Mesendoderm (in vitro differentiated cells): ENCODE data around the gene WDR26.
"Not testable (repeated sequence)": the region's sequence is repeated elsewhere in the genome, so short reads cannot be mapped to it uniquely, and the experiment has no call there.

Experiments used
- DNase-seq: peaks from one replicate; pipeline ENCODE4 v3.0.0; 2013
- H2AK5ac ChIP-seq: 2 replicates; pipeline ENCODE4 v1.6.1; 2013; ENCODE audit warnings: low read length, inconsistent platforms
- H2BK120ac ChIP-seq: 2 replicates; pipeline ENCODE4 v1.6.1; 2013; ENCODE audit warnings: low read depth, mild to moderate bottlenecking, low read length, moderate library complexity, mixed read lengths
- H2BK15ac ChIP-seq: replicated peaks from 2 replicates; pipeline ENCODE4 v1.6.1; 2013; ENCODE audit warnings: low read depth, mild to moderate bottlenecking, moderate library complexity
- H2BK5ac ChIP-seq: 2 replicates; pipeline ENCODE4 v1.6.1; 2013; ENCODE audit warnings: low read length, inconsistent platforms
- H3K18ac ChIP-seq: 2 replicates; pipeline ENCODE4 v1.6.1; 2013; ENCODE audit warnings: mild to moderate bottlenecking, low read length, mixed read lengths
- H3K23ac ChIP-seq: one replicate; pipeline ENCODE4 v1.6.1; 2013; ENCODE audit warnings: low read length
- H3K27ac ChIP-seq: 2 replicates; pipeline ENCODE4 v1.5.1; 2013; ENCODE audit warnings: low read depth, mild to moderate bottlenecking, inconsistent platforms, low read length, moderate library complexity
- H3K27me3 ChIP-seq: 2 replicates; pipeline ENCODE4 v1.6.1; 2013; ENCODE audit warnings: low read length, control low read depth, mild to moderate bottlenecking, inconsistent platforms; ENCODE audit not compliant: insufficient read depth, poor library complexity
- H3K36me3 ChIP-seq: 2 replicates; pipeline ENCODE4 v1.6.1; 2013; ENCODE audit warnings: low read length, inconsistent platforms; ENCODE audit not compliant: control insufficient read depth, insufficient read depth
- H3K4ac ChIP-seq: one replicate; pipeline ENCODE4 v1.6.1; 2013; ENCODE audit warnings: low read depth, mild to moderate bottlenecking, low read length, moderate library complexity
- H3K4me1 ChIP-seq: 2 replicates; pipeline ENCODE4 v1.6.1; 2013; ENCODE audit warnings: low read depth, low read length, inconsistent platforms; ENCODE audit not compliant: control insufficient read depth
- H3K4me2 ChIP-seq: 2 replicates; pipeline ENCODE4 v1.6.1; 2013; ENCODE audit warnings: low read length
- H3K4me3 ChIP-seq: 2 replicates; pipeline ENCODE4 v1.5.1; 2013; ENCODE audit warnings: mild to moderate bottlenecking, low read length
- H3K56ac ChIP-seq: one replicate; pipeline ENCODE4 v1.6.1; 2013; ENCODE audit warnings: low read length
- H3K79me1 ChIP-seq: 2 replicates; pipeline ENCODE4 v1.6.1; 2013; ENCODE audit warnings: low read length, inconsistent platforms
- H3K79me2 ChIP-seq: 2 replicates; pipeline ENCODE4 v1.6.1; 2013; ENCODE audit warnings: mild to moderate bottlenecking, low read length; ENCODE audit not compliant: control insufficient read depth, insufficient read depth
- H3K9ac ChIP-seq: 2 replicates; pipeline ENCODE4 v1.6.1; 2013; ENCODE audit warnings: low read length, inconsistent platforms
- H4K5ac ChIP-seq: one replicate; pipeline ENCODE4 v1.6.1; 2013; ENCODE audit warnings: low read length
- H4K8ac ChIP-seq: one replicate; pipeline ENCODE4 v1.6.1; 2013; ENCODE audit warnings: low read depth, mild to moderate bottlenecking, control low read depth, low read length, moderate library complexity
- WGBS: extraction: QIAGEN DNeasy Blood & Tissue Kit; methylation state at CpG from one replicate; pipeline ENCODE4 v1.1.7; 2013; ENCODE audit warnings: low lambda C conversion rate, missing lambda C conversion rate; ENCODE audit not compliant: insufficient coverage; ENCODE audit errors: extremely low coverage; 5-methylcytosine and 5-hydroxymethylcytosine counted together

WDR26 gene

GRCh38 chr1:224430511-224431113, 4.0 kb downstream of the WDR26 start:
- Histone ChIP-seq H3K27ac (no peak overlapping the region), H3K4me2 (no peak overlapping the region)

DNA sequence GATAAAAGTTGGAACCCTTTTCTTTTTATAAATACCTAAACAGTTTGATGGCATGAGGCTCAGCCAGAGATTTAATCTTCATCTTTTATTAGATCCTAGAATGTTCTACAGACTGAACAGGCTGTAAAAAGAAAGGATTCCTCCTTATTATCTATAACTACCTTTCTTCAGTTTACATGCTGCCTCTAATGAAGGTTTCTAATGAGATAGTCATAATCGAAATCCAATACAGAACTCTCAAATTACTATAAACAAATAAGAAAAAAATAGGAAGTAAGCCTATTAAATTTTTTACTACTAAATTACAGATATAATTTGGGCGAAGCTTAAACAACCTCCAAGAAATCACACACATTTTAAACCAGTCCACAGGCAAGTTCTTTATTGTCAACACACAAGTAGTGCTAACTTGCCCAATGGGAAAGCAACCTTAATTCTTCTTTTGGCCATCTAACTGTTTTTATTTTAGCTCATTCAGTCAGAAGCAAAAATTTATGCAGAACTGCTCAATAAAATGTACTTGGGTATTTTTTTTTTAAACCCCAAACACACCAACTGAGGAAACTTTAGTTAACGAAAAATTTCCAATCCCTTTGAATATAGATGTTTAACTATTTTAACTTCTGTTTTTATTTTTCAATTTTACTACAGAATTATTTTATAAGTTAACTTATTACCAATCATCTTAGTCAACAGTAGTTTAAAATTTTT, 4.8 kb downstream of the WDR26 start:
- peaks cover 1% of the 10 kb centered on the region for H3K4me1 ChIP-seq
- H3K79me1 ChIP-seq = peaks cover 5% of the 10 kb centered on the region
- H2BK120ac ChIP-seq = no peak overlapping the region
- H3K79me2 ChIP-seq = peaks cover 29% of the 10 kb centered on the region
- no peak overlapping the region for H2BK15ac ChIP-seq
- H4K8ac ChIP-seq = no peak overlapping the region
- no peaks in the 10 kb centered on the region for H3K27me3 ChIP-seq
- no peak overlapping the region for H3K18ac ChIP-seq
- H3K9ac ChIP-seq = no peak overlapping the region
- H2AK5ac ChIP-seq = no peak overlapping the region
- H3K4me2 ChIP-seq = no peak overlapping the region
- H3K36me3 ChIP-seq = no peaks in the 10 kb centered on the region
- no peak overlapping the region for H4K5ac ChIP-seq
- DNase-seq = no peak
- no CpG with 5 or more reads among the region's 3 CpGs for WGBS
- no peak overlapping the region for H3K4ac ChIP-seq
- H3K56ac ChIP-seq = no peak overlapping the region
- H3K23ac ChIP-seq = no peak overlapping the region
- no peak overlapping the region for H3K27ac ChIP-seq
- no peak overlapping the region for H2BK5ac ChIP-seq
- H3K4me3 ChIP-seq = no peak overlapping the region

More at GRCh38 chr1:224430511-224431113, 4.0 kb downstream of the WDR26 start:
- Histone ChIP-seq H2BK120ac (no peak overlapping the region), H3K23ac (no peak overlapping the region), H3K9ac (peak overlapping the region; percentile 9), H3K79me1 (peaks cover 8% of the 10 kb centered on the region), H3K56ac (no peak overlapping the region), H3K4me3 (no peak overlapping the region), H3K79me2 (peaks cover 34% of the 10 kb centered on the region), H3K36me3 (no peaks in the 10 kb centered on the region), H2BK5ac (no peak overlapping the region), H4K8ac (no peak overlapping the region), H2BK15ac (no peak overlapping the region), H4K5ac (no peak overlapping the region), H3K27me3 (no peaks in the 10 kb centered on the region), H3K18ac (no peak overlapping the region), H2AK5ac (no peak overlapping the region), H3K4ac (no peak overlapping the region), H3K4me1 (peaks cover 5% of the 10 kb centered on the region)
- peak; percentile 43 for DNase-seq
- no CpG with 5 or more reads among the region's 2 CpGs for WGBS

- H3K4me3 ChIP-seq, H3K4me2 ChIP-seq, H2BK120ac ChIP-seq, H2BK15ac ChIP-seq, H3K79me1 ChIP-seq, H3K36me3 ChIP-seq, H4K8ac ChIP-seq, DNase-seq, H3K27ac ChIP-seq, H3K56ac ChIP-seq, H3K4ac ChIP-seq, H3K23ac ChIP-seq, H3K27me3 ChIP-seq, H2AK5ac ChIP-seq, H2BK5ac ChIP-seq, H3K4me1 ChIP-seq, H3K9ac ChIP-seq, H4K5ac ChIP-seq, H3K18ac ChIP-seq: not testable (repeated sequence)
- no CpG with 5 or more reads among the region's 7 CpGs for WGBS
- peaks cover 24% of the 10 kb centered on the region for H3K79me2 ChIP-seq
Measured at GRCh38 chr1:224428713-224429112, 5.9 kb downstream of the WDR26 start.

GRCh38 chr1:224427346-224427745, 7.3 kb downstream of the WDR26 start:
- Histone ChIP-seq H3K79me2 (peaks cover 11% of the 10 kb centered on the region), H3K36me3 (peaks cover 5% of the 10 kb centered on the region), H3K27me3 (no peaks in the 10 kb centered on the region), H3K23ac (no peak overlapping the region), H2BK15ac (no peak overlapping the region), H3K18ac (no peak overlapping the region), H3K56ac (no peak overlapping the region), H3K4me1 (peaks cover 1% of the 10 kb centered on the region), H3K4me2 (no peak overlapping the region), H2AK5ac (no peak overlapping the region), H3K27ac (no peak overlapping the region), H3K4me3 (no peak overlapping the region), H3K4ac (no peak overlapping the region), H3K9ac (no peak overlapping the region), H3K79me1 (peaks cover 7% of the 10 kb centered on the region), H2BK5ac (no peak overlapping the region), H4K8ac (no peak overlapping the region), H4K5ac (no peak overlapping the region), H2BK120ac (no peak overlapping the region)
- no peak for DNase-seq
- WGBS = no CpG with 5 or more reads among the region's 1 CpG

DNA sequence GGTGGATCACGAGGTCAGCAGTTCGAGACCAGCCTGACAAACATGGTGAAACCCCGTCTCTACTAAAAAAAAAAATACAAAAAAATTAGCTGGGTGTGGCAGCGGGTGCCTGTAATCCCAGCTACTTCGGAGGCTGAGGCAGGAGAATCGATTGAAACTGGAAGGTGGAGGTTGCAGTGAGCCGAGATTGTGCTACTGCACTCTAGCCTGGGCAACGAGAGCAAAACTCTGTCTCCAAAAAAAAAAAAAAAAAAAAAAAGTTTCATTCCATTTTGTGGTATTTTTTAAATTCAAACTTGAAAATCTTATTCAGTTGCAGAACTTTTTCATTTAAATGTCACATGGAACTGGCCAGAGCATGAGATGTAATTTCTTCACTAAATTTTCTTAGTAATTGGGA, 7.7 kb downstream of the WDR26 start:
- H2BK120ac ChIP-seq, H3K27me3 ChIP-seq, H3K4me1 ChIP-seq, H2AK5ac ChIP-seq, H3K4me2 ChIP-seq, H2BK15ac ChIP-seq, H2BK5ac ChIP-seq, H3K79me1 ChIP-seq, H3K27ac ChIP-seq, H3K23ac ChIP-seq, H3K4me3 ChIP-seq, H3K4ac ChIP-seq, H3K9ac ChIP-seq, H3K18ac ChIP-seq, DNase-seq, H4K5ac ChIP-seq, H3K36me3 ChIP-seq, H4K8ac ChIP-seq, H3K79me2 ChIP-seq, H3K56ac ChIP-seq: not testable (repeated sequence)
- WGBS = no CpG with 5 or more reads among the region's 8 CpGs
